IMR-90 (cell line): ENCODE data around the gene RPS3. TPM values are rescaled to one million over a fixed set of nuclear protein-coding genes. Genes with fewer than 3 reads are reported as not detected.
A peak's percentile ranks its signal among the peaks of the same experiment; 100 is the strongest.

Experiments
- ATAC-seq: fragments of 200-7000 bp; cut with Tn5 transposase; 2 replicates; pipeline ENCODE4 v1.9.1; 2020; ENCODE audit warnings: low read depth, mild to moderate bottlenecking, moderate library complexity
- BruUV-seq: library from RNA; stranded (reverse); fragments of 400-500 nt; replicated peaks from 2 replicates; lab custom pipeline; 2021; lab: Mats Ljungman, UMichigan
- CTCF ChIA-PET: fragments of 300-600 bp; formaldehyde crosslinking; extraction: SDS; loops from one replicate; lab custom pipeline; 2021; ENCODE audit warnings: antibody characterized with exemption; lab: Yijun Ruan, JAX
- POLR2A ChIA-PET: fragments of 300-600 bp; sonication (Branson Sonifier 250); formaldehyde crosslinking; loops from one replicate; lab custom pipeline; 2022; ENCODE audit warnings: antibody characterized with exemption; ENCODE audit not compliant: unreplicated experiment; lab: Charles Lee
- DNase-seq: peaks from one replicate; pipeline ENCODE4 v3.0.0; 2013
- H2AFZ ChIP-seq: replicated peaks from 2 replicates; pipeline ENCODE3; 2013; ENCODE audit warnings: low read length, mild to moderate bottlenecking; ENCODE audit not compliant: poor library complexity
- H2AK5ac ChIP-seq: 2 replicates; pipeline ENCODE4 v1.6.1; 2013; ENCODE audit warnings: low read depth, low read length, inconsistent platforms
- H2AK9ac ChIP-seq: replicated peaks from 2 replicates; pipeline ENCODE3; 2013; ENCODE audit warnings: mild to moderate bottlenecking, low read depth, low read length, moderate library complexity; ENCODE audit not compliant: poor library complexity
- H2BK120ac ChIP-seq: 2 replicates; pipeline ENCODE4 v1.6.1; 2013; ENCODE audit warnings: low read depth, low read length, inconsistent platforms
- H2BK15ac ChIP-seq: 3 replicates; pipeline ENCODE4 v1.6.1; 2013; ENCODE audit warnings: low read depth, low read length, inconsistent platforms
- H2BK20ac ChIP-seq: 2 replicates; pipeline ENCODE4 v1.6.1; 2013; ENCODE audit warnings: low read depth, mild to moderate bottlenecking, inconsistent platforms, low read length, moderate library complexity
- H2BK5ac ChIP-seq: 2 replicates; pipeline ENCODE4 v1.6.1; 2013; ENCODE audit warnings: mild to moderate bottlenecking, low read depth, low read length, inconsistent platforms; ENCODE audit not compliant: poor library complexity, severe bottlenecking
- H3K14ac ChIP-seq: replicated peaks from 2 replicates; pipeline ENCODE4 v1.6.1; 2013; ENCODE audit warnings: low read depth, low read length, inconsistent platforms
- H3K18ac ChIP-seq: 2 replicates; pipeline ENCODE4 v1.6.1; 2013; ENCODE audit warnings: low read depth, low read length, control low read depth
- H3K23ac ChIP-seq: 2 replicates; pipeline ENCODE4 v1.6.1; 2013; ENCODE audit warnings: low read depth, low read length, inconsistent platforms
- H3K27ac ChIP-seq: 2 replicates; pipeline ENCODE4 v1.5.1; 2013; ENCODE audit warnings: mild to moderate bottlenecking, control low read depth, low read length; ENCODE audit not compliant: insufficient read depth
- H3K27me3 ChIP-seq: 2 replicates; pipeline ENCODE4 v1.6.1; 2013; ENCODE audit warnings: low read length; ENCODE audit not compliant: control insufficient read depth, insufficient read depth
- H3K36me3 ChIP-seq: 2 replicates; pipeline ENCODE4 v1.6.1; 2013; ENCODE audit warnings: low read length, mixed read lengths; ENCODE audit not compliant: control insufficient read depth, insufficient read depth
- H3K4ac ChIP-seq: 2 replicates; pipeline ENCODE4 v1.6.1; 2013; ENCODE audit warnings: low read depth, low read length, inconsistent platforms
- H3K4me1 ChIP-seq: 2 replicates; pipeline ENCODE4 v1.6.1; 2013; ENCODE audit warnings: low read length, mixed read lengths; ENCODE audit not compliant: control insufficient read depth, insufficient read depth
- H3K4me2 ChIP-seq: 2 replicates; pipeline ENCODE4 v1.6.1; 2013; ENCODE audit warnings: low read depth, mild to moderate bottlenecking, control low read depth, low read length, moderate library complexity
- H3K4me3 ChIP-seq: 2 replicates; pipeline ENCODE4 v1.5.1; 2013; ENCODE audit warnings: low read depth, mild to moderate bottlenecking, control low read depth, low read length, moderate library complexity; ENCODE audit not compliant: insufficient read depth
- H3K56ac ChIP-seq: 2 replicates; pipeline ENCODE4 v1.6.1; 2013; ENCODE audit warnings: low read length, inconsistent platforms; ENCODE audit not compliant: insufficient read depth; ENCODE audit errors: extremely low read depth
- H3K79me1 ChIP-seq, 2 experiments: 2 replicates each; pipeline ENCODE4 v1.6.1; 2013; ENCODE audit warnings: low read length in 2 of 2, inconsistent platforms in 1 of 2, low read depth in 1 of 2
- H3K9ac ChIP-seq: 2 replicates; pipeline ENCODE4 v1.6.1; 2013; ENCODE audit warnings: low read depth, low read length, control low read depth
- H3K9me1 ChIP-seq: 2 replicates; pipeline ENCODE4 v1.6.1; 2013; ENCODE audit warnings: low read length, inconsistent platforms; ENCODE audit not compliant: insufficient read depth
- H3K9me3 ChIP-seq: 2 replicates; pipeline ENCODE4 v1.6.1; 2013; ENCODE audit warnings: low read length; ENCODE audit not compliant: control insufficient read depth, insufficient read depth
- H4K20me1 ChIP-seq: 2 replicates; pipeline ENCODE4 v1.6.1; 2013; ENCODE audit warnings: low read length, inconsistent platforms; ENCODE audit not compliant: insufficient read depth
- H4K5ac ChIP-seq: 2 replicates; pipeline ENCODE4 v1.6.1; 2013; ENCODE audit warnings: mild to moderate bottlenecking, low read depth, low read length, control low read depth
- H4K8ac ChIP-seq, 2 experiments: 2 replicates each; pipeline ENCODE4 v1.6.1; 2013; ENCODE audit warnings: low read depth in 2 of 2, low read length in 2 of 2, control low read depth in 1 of 2, inconsistent platforms in 1 of 2
- H4K91ac ChIP-seq: 2 replicates; pipeline ENCODE4 v1.6.1; 2013; ENCODE audit warnings: low read depth, low read length, inconsistent platforms; ENCODE audit not compliant: insufficient read depth
- BHLHE40 ChIP-seq: fragments of 150-350 bp; IDR thresholded peaks from 2 replicates; pipeline ENCODE4 v1.6.1; 2016; ENCODE audit warnings: mild to moderate bottlenecking, low read depth, low read length
- CEBPB ChIP-seq: IDR thresholded peaks from 2 replicates; pipeline ENCODE4 v1.6.1; 2012; ENCODE audit warnings: low read depth, low read length, improper control_type of control experiment
- CHD1 ChIP-seq: IDR thresholded peaks from 2 replicates; pipeline ENCODE4 v1.6.1; 2012; ENCODE audit warnings: low read depth, low read length, improper control_type of control experiment
- FOS ChIP-seq: fragments of 150-350 bp; IDR thresholded peaks from 2 replicates; pipeline ENCODE4 v1.6.1; 2016; ENCODE audit warnings: low read depth, low read length
- MAFK ChIP-seq: IDR thresholded peaks from 2 replicates; pipeline ENCODE4 v1.6.1; 2012; ENCODE audit warnings: low read depth, low read length, improper control_type of control experiment
- MAZ ChIP-seq: IDR thresholded peaks from 2 replicates; pipeline ENCODE4 v1.6.1; 2012; ENCODE audit warnings: low read depth, mild to moderate bottlenecking, low read length, improper control_type of control experiment, moderate library complexity, borderline replicate concordance
- MXI1 ChIP-seq: IDR thresholded peaks from 2 replicates; pipeline ENCODE4 v1.6.1; 2012; ENCODE audit warnings: low read depth, mild to moderate bottlenecking, low read length, moderate library complexity, borderline replicate concordance
- NFE2L2 ChIP-seq: fragments of 150-350 bp; IDR thresholded peaks from 2 replicates; pipeline ENCODE4 v1.6.1; 2016; ENCODE audit warnings: low read depth, mild to moderate bottlenecking, low read length
- POLR2A ChIP-seq: IDR thresholded peaks from 2 replicates; pipeline ENCODE4 v1.6.1; 2012; ENCODE audit warnings: mild to moderate bottlenecking, low read depth, low read length
- RAD21 ChIP-seq: IDR thresholded peaks from 2 replicates; pipeline ENCODE4 v1.6.1; 2012; ENCODE audit warnings: low read length, improper control_type of control experiment
- RCOR1 ChIP-seq: IDR thresholded peaks from 2 replicates; pipeline ENCODE4 v1.6.1; 2012; ENCODE audit warnings: mild to moderate bottlenecking, low read length, improper control_type of control experiment; ENCODE audit not compliant: insufficient replicate concordance
- RFX5 ChIP-seq: IDR thresholded peaks from 2 replicates; pipeline ENCODE4 v1.8.0; 2012; ENCODE audit warnings: low read depth, mild to moderate bottlenecking, low read length, moderate library complexity
- SMC3 ChIP-seq: fragments of 150-350 bp; IDR thresholded peaks from 2 replicates; pipeline ENCODE4 v1.6.1; 2016; ENCODE audit warnings: low read depth, mild to moderate bottlenecking, antibody characterized with exemption, low read length, moderate library complexity
- USF2 ChIP-seq: fragments of 150-350 bp; IDR thresholded peaks from 2 replicates; pipeline ENCODE4 v1.6.1; 2017; ENCODE audit warnings: mild to moderate bottlenecking, antibody characterized with exemption, low read length, low read depth
- WGBS, 2 experiments: methylation state at CpG; one replicate each; pipeline versions ENCODE4 v1.1.5 to v1.1.7; 2013; ENCODE audit warnings: missing lambda C conversion rate in 2 of 2; ENCODE audit not compliant: insufficient read length in 1 of 2; ENCODE audit errors: extremely low coverage in 2 of 2; 5-methylcytosine and 5-hydroxymethylcytosine counted together
- dilution Hi-C: fragments of 300-500 bp; cut with HindIII; formaldehyde crosslinking; loops from one replicate; pipeline ENCODE4 v1.14.3; 2018; ENCODE audit warnings: low sequenced_read_pairs; ENCODE audit not compliant: unreplicated experiment
- in situ Hi-C: fragments of 300-500 bp; cut with MboI; formaldehyde crosslinking; loops from 3 replicates; pipeline ENCODE4 v1.14.3; 2019; ENCODE audit warnings: low sequenced_read_pairs, inconsistent platforms, mixed read lengths
- intact Hi-C: fragments of 100-400 bp; cut with micrococcal nuclease; formaldehyde crosslinking; loops from 2 replicates; pipeline ENCODE4 v1.10.0; 2022
- polyA plus RNA-seq, 3 experiments: library from polyadenylated mRNA; depleted of rRNA; stranded (reverse); fragments of >200 nt; gene quantifications; 2 replicates each; pipeline ENCODE4 v1.2.3, GENCODE V29; 2012; ENCODE audit warnings: low replicate concordance in 1 of 3
- total RNA-seq: library from RNA; depleted of rRNA; stranded (reverse); fragments of >200 nt; gene quantifications from 2 replicates; pipeline ENCODE4 v1.2.3, GENCODE V29; 2012
- TF ChIP-seq, protein P1 (sequence below): conservative IDR thresholded peaks from 2 replicates; pipeline ENCODE4 v1.5.1; 2012; ENCODE audit warnings: mild to moderate bottlenecking, low read depth, low read length, improper control_type of control experiment

Gene RPS3
- total and polyA plus RNA-seq, 2 of the 4 experiments (the other 2 are of a cell fraction) = 2,360 to 2,477 TPM

- Histone ChIP-seq H2BK120ac (no peak overlapping the region), H3K27me3 (no peaks in the 10 kb centered on the region; the same call in 1 of the 2 replicates), H3K56ac (no peak overlapping the region), H2BK20ac (no peak overlapping the region), H3K4me3 (no peak overlapping the region), H3K36me3 (no peaks in the 10 kb centered on the region), H3K9me3 (no peaks in the 10 kb centered on the region), H3K9me1 (no peaks in the 10 kb centered on the region), H3K9ac (no peak overlapping the region), H3K14ac (no peak overlapping the region), H3K18ac (no peak overlapping the region), H3K79me1 (no peaks in the 10 kb centered on the region), H3K4me2 (no peak overlapping the region), H2BK5ac (no peak overlapping the region), H3K23ac (no peak overlapping the region), H3K4me1 (no peaks in the 10 kb centered on the region), H4K91ac (no peak overlapping the region), H4K20me1 (no peaks in the 10 kb centered on the region), H3K4ac (no peak overlapping the region), H4K8ac (no peak overlapping the region), H4K5ac (no peak overlapping the region), H3K27ac (no peak overlapping the region), H2AK9ac (no peak overlapping the region), H2AFZ (peak overlapping the region; percentile 26), H2BK15ac (no peak overlapping the region), H2AK5ac (no peak overlapping the region)
- TF ChIP-seq CHD1 (no peak), MXI1 (no peak), SMC3 (no peak), RAD21 (no peak), MAZ (no peak), FOS (no peak), RFX5 (no peak), BHLHE40 (no peak), RCOR1 (no peak), MAFK (no peak), NFE2L2 (no peak), CEBPB (no peak), USF2 (no peak), POLR2A (no peak)
- TF ChIP-seq, protein P1, sequence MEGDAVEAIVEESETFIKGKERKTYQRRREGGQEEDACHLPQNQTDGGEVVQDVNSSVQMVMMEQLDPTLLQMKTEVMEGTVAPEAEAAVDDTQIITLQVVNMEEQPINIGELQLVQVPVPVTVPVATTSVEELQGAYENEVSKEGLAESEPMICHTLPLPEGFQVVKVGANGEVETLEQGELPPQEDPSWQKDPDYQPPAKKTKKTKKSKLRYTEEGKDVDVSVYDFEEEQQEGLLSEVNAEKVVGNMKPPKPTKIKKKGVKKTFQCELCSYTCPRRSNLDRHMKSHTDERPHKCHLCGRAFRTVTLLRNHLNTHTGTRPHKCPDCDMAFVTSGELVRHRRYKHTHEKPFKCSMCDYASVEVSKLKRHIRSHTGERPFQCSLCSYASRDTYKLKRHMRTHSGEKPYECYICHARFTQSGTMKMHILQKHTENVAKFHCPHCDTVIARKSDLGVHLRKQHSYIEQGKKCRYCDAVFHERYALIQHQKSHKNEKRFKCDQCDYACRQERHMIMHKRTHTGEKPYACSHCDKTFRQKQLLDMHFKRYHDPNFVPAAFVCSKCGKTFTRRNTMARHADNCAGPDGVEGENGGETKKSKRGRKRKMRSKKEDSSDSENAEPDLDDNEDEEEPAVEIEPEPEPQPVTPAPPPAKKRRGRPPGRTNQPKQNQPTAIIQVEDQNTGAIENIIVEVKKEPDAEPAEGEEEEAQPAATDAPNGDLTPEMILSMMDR = no peak
- ChIA-PET CTCF (no interaction called here), POLR2A (no interaction called here)
- no CpG with 5 or more reads among the region's 5 CpGs for WGBS, 2 experiments
- ATAC-seq (no peak), DNase-seq (no peak)
- BruUV-seq = no TSS peak
- intact Hi-C loops = loop anchor here (5.0 kb wide), 1 partner anchor 420 kb away; no protein-coding TSS in a partner anchor
- dilution Hi-C loops = no loop called here
- in situ Hi-C loops = loop anchor here (5.0 kb wide), 1 partner anchor 85 kb away; no protein-coding TSS in a partner anchor
Observed at GRCh38 chr11:75447415-75447814, 48.1 kb downstream of the RPS3 start.
